WTC11 (cell line): ENCODE results near the gene CNTN3. TPM values are rescaled to one million over a fixed set of nuclear protein-coding genes. Genes with fewer than 3 reads are reported as not detected.
A peak's percentile ranks its signal among the peaks of the same experiment; 100 is the strongest.

ENCODE experiments used
- ATAC-seq: fragments of 200-7000 bp; cut with Tn5 transposase; 2 replicates; pipeline ENCODE4 v1.10.0; 2021; ENCODE audit warnings: mild to moderate bottlenecking, moderate library complexity
- CTCF ChIA-PET: fragments of 300-600 bp; sonication (Branson Sonifier 250); formaldehyde crosslinking; loops from one replicate; lab custom pipeline; 2021; ENCODE audit warnings: antibody characterized with exemption; lab: Charles Lee
- POLR2A ChIA-PET: fragments of 350-600 bp; sonication (Branson Sonifier 250); formaldehyde crosslinking; loops from one replicate; lab custom pipeline; 2021; ENCODE audit warnings: antibody characterized with exemption; lab: Charles Lee
- DNase-seq: peaks from one replicate; pipeline ENCODE4 v3.0.0; 2021; ENCODE audit warnings: low spot score
- H3K27ac Mint-ChIP-seq: 2 replicates; pipeline ENCODE4 v1.8.0; 2021; ENCODE audit warnings: mixed read lengths
- H3K27me3 Mint-ChIP-seq: 2 replicates; pipeline ENCODE4 v1.8.0; 2021; ENCODE audit warnings: low read depth, mild to moderate bottlenecking, moderate library complexity, mixed read lengths
- H3K36me3 Mint-ChIP-seq: 2 replicates; pipeline ENCODE4 v1.8.0; 2021; ENCODE audit warnings: mixed read lengths
- H3K4me1 Mint-ChIP-seq: 2 replicates; pipeline ENCODE4 v1.8.0; 2022; ENCODE audit warnings: mixed read lengths
- H3K4me3 Mint-ChIP-seq: 2 replicates; pipeline ENCODE4 v1.8.0; 2021; ENCODE audit warnings: mild to moderate bottlenecking, moderate library complexity, mixed read lengths
- H3K9me3 Mint-ChIP-seq: 2 replicates; pipeline ENCODE4 v1.8.0; 2021; ENCODE audit warnings: mixed read lengths
- EMX1 ChIP-seq: fragments of 250-450 bp; sonication (Bioruptor Pico); IDR thresholded peaks from 2 replicates; pipeline ENCODE4 v1.8.0; 2021; ENCODE audit warnings: mild to moderate bottlenecking
- FOXK1 ChIP-seq: sonication (generic); formaldehyde crosslinking; IDR thresholded peaks from 2 replicates; pipeline ENCODE4 v1.8.0; 2022; ENCODE audit warnings: mild to moderate bottlenecking, moderate library complexity, missing genetic modification reagents
- FOXP1 ChIP-seq: sonication (generic); formaldehyde crosslinking; IDR thresholded peaks from 2 replicates; pipeline ENCODE4 v1.8.0; 2022; ENCODE audit warnings: missing genetic modification reagents, mild to moderate bottlenecking, moderate library complexity, borderline replicate concordance
- HMGA2 ChIP-seq: fragments of 250-450 bp; sonication (Bioruptor Pico); IDR thresholded peaks from 2 replicates; pipeline ENCODE4 v1.4.0; 2021; ENCODE audit warnings: mild to moderate bottlenecking, moderate library complexity
- NFE2L1 ChIP-seq: sonication (generic); formaldehyde crosslinking; IDR thresholded peaks from 2 replicates; pipeline ENCODE4 v1.8.1; 2023; ENCODE audit warnings: missing genetic modification reagents
- SMAD3 ChIP-seq: sonication (generic); formaldehyde crosslinking; IDR thresholded peaks from 2 replicates; pipeline ENCODE4 v1.8.0; 2022; ENCODE audit warnings: missing genetic modification reagents, mild to moderate bottlenecking, borderline replicate concordance
- total RNA-seq: library from RNA; stranded (reverse); gene quantifications from 3 replicates; pipeline ENCODE4 v1.2.3, GENCODE V29; 2021
- TF ChIP-seq, protein P1 (sequence below): fragments of 250-450 bp; sonication (Bioruptor Pico); IDR thresholded peaks from 2 replicates; pipeline ENCODE4 v1.9.0; 2021; ENCODE audit warnings: mild to moderate bottlenecking
- TF ChIP-seq, protein P2 (sequence below): fragments of 250-450 bp; sonication (Bioruptor Pico); IDR thresholded peaks from 2 replicates; pipeline ENCODE4 v2.1.2; 2022; ENCODE audit warnings: mild to moderate bottlenecking, moderate library complexity

The CNTN3 gene
- total RNA-seq, 1 experiment from 2014 or later, result 0.17 TPM

DNA sequence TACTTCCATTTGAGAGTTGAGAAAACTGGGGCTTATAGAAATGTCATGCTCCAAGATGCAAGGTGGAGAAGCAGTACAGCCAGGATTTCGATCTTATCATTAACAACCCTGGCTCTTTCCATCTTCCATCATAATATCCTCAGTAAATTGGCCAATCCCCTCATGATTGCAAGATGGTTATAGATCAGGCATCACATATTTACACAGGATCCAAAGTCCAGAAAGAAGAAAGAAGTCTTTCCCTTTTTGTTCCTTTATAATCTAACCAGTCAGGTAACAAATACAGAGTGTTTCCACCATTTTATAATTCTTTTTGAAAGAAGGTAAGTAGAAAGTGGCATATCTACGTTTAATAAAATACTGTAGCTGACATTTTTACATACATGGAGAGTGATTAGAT is 29.7 kb downstream of the CNTN3 start:
- H3K4me3 Mint-ChIP-seq, result no peak overlapping the region
- TF ChIP-seq NFE2L1 (CRISPR knock-in tag), result no peak
- TF ChIP-seq, all 79 proteins: peak for 0
- no peak for ATAC-seq
- ChIA-PET POLR2A (no interaction called here), CTCF (no interaction called here)
- H3K9me3 Mint-ChIP-seq, result 0 out of 2 replicates have a peak, but pooled peaks cover 3% of the 10 kb centered on the region
- H3K4me1 Mint-ChIP-seq, result no peaks in the 10 kb centered on the region
- no peaks in the 10 kb centered on the region for H3K27me3 Mint-ChIP-seq
- DNase-seq, result no peak
- H3K36me3 Mint-ChIP-seq, result no peaks in the 10 kb centered on the region
- no peak overlapping the region for H3K27ac Mint-ChIP-seq

DNA sequence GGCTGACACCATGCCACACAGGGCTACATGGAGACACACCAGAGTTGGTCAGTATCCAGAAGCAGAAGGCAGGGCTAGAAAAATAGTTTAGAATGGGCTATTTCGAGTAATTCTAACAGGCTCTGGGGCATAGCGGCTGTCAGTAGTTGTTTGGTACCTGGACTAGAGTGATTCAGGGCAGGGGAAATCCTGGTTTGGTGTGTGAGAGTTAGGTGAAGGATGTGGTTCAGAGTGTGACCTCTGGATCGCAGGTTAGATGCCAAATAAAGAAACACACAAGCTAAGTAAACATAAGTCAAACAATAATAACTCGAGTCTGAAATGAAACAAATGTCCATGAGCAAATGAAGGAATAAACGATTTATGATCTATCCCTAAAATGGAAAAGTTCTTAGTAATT is 31.5 kb downstream of the CNTN3 start:
- ChIA-PET CTCF (no interaction called here), POLR2A (no interaction called here)
- Mint-ChIP-seq H3K27me3 (no peaks in the 10 kb centered on the region), H3K27ac (no peak overlapping the region), H3K36me3 (no peaks in the 10 kb centered on the region), H3K4me3 (no peak overlapping the region), H3K4me1 (no peaks in the 10 kb centered on the region), H3K9me3 (0 out of 2 replicates have a peak, but pooled peaks cover under 1% of the 10 kb centered on the region)
- DNase-seq (no peak), ATAC-seq (no peak)
- TF ChIP-seq, protein P1, sequence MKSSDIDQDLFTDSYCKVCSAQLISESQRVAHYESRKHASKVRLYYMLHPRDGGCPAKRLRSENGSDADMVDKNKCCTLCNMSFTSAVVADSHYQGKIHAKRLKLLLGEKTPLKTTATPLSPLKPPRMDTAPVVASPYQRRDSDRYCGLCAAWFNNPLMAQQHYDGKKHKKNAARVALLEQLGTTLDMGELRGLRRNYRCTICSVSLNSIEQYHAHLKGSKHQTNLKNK (CRISPR knock-in tag), result no peak

DNA sequence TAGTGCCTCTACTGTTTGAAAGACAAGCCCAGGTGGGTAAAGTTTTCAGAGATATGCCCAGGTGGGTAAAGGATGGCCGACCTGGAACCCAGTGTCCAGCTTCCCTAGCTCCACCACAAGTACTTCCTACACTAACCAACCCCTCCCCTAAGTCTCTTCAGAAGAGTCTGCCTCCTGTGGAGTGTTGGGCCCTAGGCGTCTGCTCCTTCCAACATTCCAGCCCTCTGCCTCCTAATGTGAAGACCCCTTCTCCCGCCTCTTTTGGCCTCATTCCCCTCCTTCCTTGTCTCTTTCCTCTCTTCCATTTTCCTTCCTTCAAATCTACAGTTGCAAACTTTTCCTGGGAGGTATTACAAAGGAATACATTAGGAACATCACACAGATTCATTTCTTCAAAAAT is 38.6 kb downstream of the CNTN3 start:
- Mint-ChIP-seq H3K27ac (no peak overlapping the region), H3K9me3 (peaks cover 3% of the 10 kb centered on the region; the same call in 1 of the 2 replicates), H3K27me3 (no peaks in the 10 kb centered on the region)
- peak; percentile 57 for ATAC-seq
- DNase-seq, result peak; percentile 14
- CTCF ChIA-PET, result no interaction called here
- TF ChIP-seq, protein P2, sequence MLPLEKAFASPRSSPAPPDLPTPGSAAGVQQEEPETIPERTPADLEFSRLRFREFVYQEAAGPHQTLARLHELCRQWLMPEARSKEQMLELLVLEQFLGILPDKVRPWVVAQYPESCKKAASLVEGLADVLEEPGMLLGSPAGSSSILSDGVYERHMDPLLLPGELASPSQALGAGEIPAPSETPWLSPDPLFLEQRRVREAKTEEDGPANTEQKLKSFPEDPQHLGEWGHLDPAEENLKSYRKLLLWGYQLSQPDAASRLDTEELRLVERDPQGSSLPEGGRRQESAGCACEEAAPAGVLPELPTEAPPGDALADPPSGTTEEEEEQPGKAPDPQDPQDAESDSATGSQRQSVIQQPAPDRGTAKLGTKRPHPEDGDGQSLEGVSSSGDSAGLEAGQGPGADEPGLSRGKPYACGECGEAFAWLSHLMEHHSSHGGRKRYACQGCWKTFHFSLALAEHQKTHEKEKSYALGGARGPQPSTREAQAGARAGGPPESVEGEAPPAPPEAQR (CRISPR knock-in tag), result no peak
- TF ChIP-seq, all 79 proteins: peak for 0
- POLR2A ChIA-PET, result no interaction called here
- no peaks in the 10 kb centered on the region for H3K4me1 Mint-ChIP-seq
- no peak overlapping the region for H3K4me3 Mint-ChIP-seq
- no peaks in the 10 kb centered on the region for H3K36me3 Mint-ChIP-seq

DNA sequence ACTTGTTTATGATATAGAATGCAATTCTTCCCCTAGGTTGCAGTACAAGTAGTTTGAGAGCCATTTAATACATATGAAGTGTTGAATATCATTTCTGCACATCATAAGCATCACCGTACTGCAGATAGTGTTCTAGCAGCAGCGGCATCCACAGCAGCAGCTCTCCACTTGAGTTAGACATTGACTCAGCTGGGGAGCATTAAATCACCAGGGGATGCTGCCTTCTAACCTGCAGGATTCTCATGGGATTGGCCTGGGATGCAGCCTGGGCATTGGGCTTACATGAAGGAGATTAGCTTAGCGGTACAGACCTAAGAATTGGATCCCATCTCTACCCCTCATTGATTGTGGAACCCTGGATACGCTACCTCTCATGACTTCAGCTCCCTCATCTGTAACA is 43.3 kb downstream of the CNTN3 start:
- H3K27ac Mint-ChIP-seq, result no peak overlapping the region
- no peaks in the 10 kb centered on the region for H3K4me1 Mint-ChIP-seq
- no peaks in the 10 kb centered on the region for H3K36me3 Mint-ChIP-seq
- DNase-seq (no peak), ATAC-seq (no peak)
- CTCF ChIA-PET, result no interaction called here
- H3K9me3 Mint-ChIP-seq, result peaks cover 3% of the 10 kb centered on the region; the same call in 1 of the 2 replicates
- H3K4me3 Mint-ChIP-seq, result no peak overlapping the region
- POLR2A ChIA-PET, result no interaction called here
- no peaks in the 10 kb centered on the region for H3K27me3 Mint-ChIP-seq
- no peak for TF ChIP-seq EMX1 (CRISPR knock-in tag)
- TF ChIP-seq SMAD3 (CRISPR knock-in tag), result no peak
- no peak for TF ChIP-seq HMGA2
- no peak for TF ChIP-seq FOXP1 (CRISPR knock-in tag)
- no peak for TF ChIP-seq FOXK1
